Upper lobe of left lung (tissue), 4 donors: ENCODE data around the gene TBC1D17.

Experiments
- POLR2A ChIP-seq, 4 donors: fragments of 450-650 bp; IDR thresholded peaks; one replicate each; pipeline ENCODE4 v1.5.1; 2016 to 2017; ENCODE audit warnings: antibody characterized with exemption in 4 of 4, mild to moderate bottlenecking in 2 of 4
- TF ChIP-seq, protein P1 (sequence below), 6 experiments: fragments of 450-650 bp in 4 of 6; fragments of 200-600 bp in 2 of 6; sonication (generic) in 2 of 6; IDR thresholded peaks; one replicate each; pipeline ENCODE4 v1.5.1; 2016 to 2019; ENCODE audit warnings: antibody characterized with exemption in 6 of 6

DNA sequence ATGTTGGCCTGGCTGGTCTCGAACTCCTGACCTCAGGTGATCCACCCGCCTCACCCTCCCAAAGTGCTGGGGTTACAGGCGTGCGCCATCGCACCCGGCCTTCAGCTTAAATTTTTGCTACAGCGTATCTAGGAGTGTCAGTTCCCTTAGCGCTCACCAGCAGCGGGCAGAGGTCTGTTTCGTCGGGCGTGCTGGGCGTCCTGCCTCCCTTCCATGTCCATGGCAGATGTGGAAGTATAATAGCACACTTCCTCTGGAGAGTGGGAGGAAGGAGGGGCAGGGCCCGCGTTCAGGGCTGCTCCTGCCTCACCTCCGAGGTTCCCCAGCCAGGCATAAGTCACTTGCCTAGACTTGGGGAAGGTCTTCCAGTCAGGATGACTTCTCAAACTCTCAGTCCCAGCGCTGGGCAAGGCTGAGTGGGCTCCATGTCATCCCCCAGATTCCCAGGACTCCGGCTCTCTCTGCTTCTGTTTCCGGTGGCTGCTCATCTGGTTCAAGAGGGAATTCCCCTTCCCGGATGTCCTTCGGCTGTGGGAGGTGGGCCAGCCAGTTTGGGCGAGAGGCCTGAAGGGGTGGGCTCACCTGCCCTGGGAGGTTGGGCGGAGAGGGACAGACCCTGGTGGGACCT is 9.6 kb downstream of the TBC1D17 start:
- TF ChIP-seq POLR2A (IDR thresholded peaks at IDR 0.05): no peak
- TF ChIP-seq, protein P1, sequence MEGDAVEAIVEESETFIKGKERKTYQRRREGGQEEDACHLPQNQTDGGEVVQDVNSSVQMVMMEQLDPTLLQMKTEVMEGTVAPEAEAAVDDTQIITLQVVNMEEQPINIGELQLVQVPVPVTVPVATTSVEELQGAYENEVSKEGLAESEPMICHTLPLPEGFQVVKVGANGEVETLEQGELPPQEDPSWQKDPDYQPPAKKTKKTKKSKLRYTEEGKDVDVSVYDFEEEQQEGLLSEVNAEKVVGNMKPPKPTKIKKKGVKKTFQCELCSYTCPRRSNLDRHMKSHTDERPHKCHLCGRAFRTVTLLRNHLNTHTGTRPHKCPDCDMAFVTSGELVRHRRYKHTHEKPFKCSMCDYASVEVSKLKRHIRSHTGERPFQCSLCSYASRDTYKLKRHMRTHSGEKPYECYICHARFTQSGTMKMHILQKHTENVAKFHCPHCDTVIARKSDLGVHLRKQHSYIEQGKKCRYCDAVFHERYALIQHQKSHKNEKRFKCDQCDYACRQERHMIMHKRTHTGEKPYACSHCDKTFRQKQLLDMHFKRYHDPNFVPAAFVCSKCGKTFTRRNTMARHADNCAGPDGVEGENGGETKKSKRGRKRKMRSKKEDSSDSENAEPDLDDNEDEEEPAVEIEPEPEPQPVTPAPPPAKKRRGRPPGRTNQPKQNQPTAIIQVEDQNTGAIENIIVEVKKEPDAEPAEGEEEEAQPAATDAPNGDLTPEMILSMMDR (IDR thresholded peaks at IDR 0.05): no peak
